Transverse colon (tissue), 4 donors: ENCODE measurements around the gene DYRK3. TPM values are rescaled to one million over a fixed set of nuclear protein-coding genes. Genes with fewer than 3 reads are reported as not detected.
A peak's percentile ranks its signal among the peaks of the same experiment; 100 is the strongest.

ENCODE experiments used
- DNase-seq: peaks from one replicate; pipeline ENCODE4 v3.0.0-alpha.2; 2019
- H3K27ac ChIP-seq, 4 donors: fragments of 200-600 bp; sonication (generic); 2 replicates each; pipeline ENCODE4 v1.5.1; 2016 to 2018; ENCODE audit warnings: inconsistent platforms in 4 of 4
- H3K27me3 ChIP-seq: fragments of 200-600 bp; sonication (generic); 2 replicates; pipeline ENCODE4 v1.5.1; 2017; ENCODE audit warnings: inconsistent platforms
- H3K36me3 ChIP-seq, 4 donors: fragments of 200-600 bp; sonication (generic); 2 replicates each; pipeline ENCODE4 v1.5.1; 2017 to 2019; ENCODE audit warnings: inconsistent platforms in 4 of 4
- H3K4me1 ChIP-seq, 4 donors: fragments of 200-600 bp; sonication (generic); 2 replicates each; pipeline ENCODE4 v1.5.1; 2017 to 2020; ENCODE audit warnings: inconsistent platforms in 4 of 4
- H3K4me3 ChIP-seq, 4 donors: fragments of 200-600 bp; sonication (generic); 1 replicate in 1 of 4; 2 replicates in 3 of 4; pipeline versions ENCODE4 v1.5.1 to v1.6.1; 2017 to 2019; ENCODE audit warnings: inconsistent platforms in 4 of 4
- H3K9me3 ChIP-seq, 2 donors: fragments of 200-600 bp; sonication (generic); 2 replicates each; pipeline ENCODE4 v1.5.1; 2017 to 2019; ENCODE audit warnings: inconsistent platforms in 2 of 2
- CTCF ChIP-seq, 5 experiments: fragments of 200-600 bp in 3 of 5; fragments of 450-650 bp in 2 of 5; sonication (generic) in 3 of 5; IDR thresholded peaks; 1 replicate in 2 of 5; 2 replicates in 3 of 5; pipeline ENCODE4 v1.5.1; 2016 to 2017; ENCODE audit warnings: antibody characterized with exemption in 5 of 5, inconsistent platforms in 3 of 5, mild to moderate bottlenecking in 2 of 5, moderate library complexity in 1 of 5
- EP300 ChIP-seq: sonication (generic); formaldehyde crosslinking; IDR thresholded peaks from one replicate; pipeline ENCODE4 v1.6.1; 2017; ENCODE audit warnings: antibody characterized with exemption, low read depth
- POLR2A ChIP-seq: fragments of 450-650 bp; IDR thresholded peaks from one replicate; pipeline ENCODE4 v1.6.1; 2016; ENCODE audit warnings: antibody characterized with exemption, mild to moderate bottlenecking, moderate library complexity
- POLR2AphosphoS5 ChIP-seq, 3 donors: sonication (generic); formaldehyde crosslinking; IDR thresholded peaks; one replicate each; pipeline ENCODE4 v1.6.1; 2016; ENCODE audit warnings: antibody characterized with exemption in 3 of 3
- WGBS, 2 donors: methylation state at CpG; one replicate each; pipeline ENCODE4 v1.1.5; 2018; ENCODE audit warnings: low coverage in 1 of 2; 5-methylcytosine and 5-hydroxymethylcytosine counted together
- in situ Hi-C, 4 donors: fragments of 200-750 bp; cut with MboI; loops; one replicate each; pipeline versions ENCODE4 v1.15.0 to v1.15.1; 2017; ENCODE audit warnings: low sequenced_read_pairs in 3 of 4, low pct_ligation_motif_present in 1 of 4, low pct_unique_long_range_greater_than_20kb in 1 of 4
- intact Hi-C: fragments of 100-400 bp; cut with DNase I; formaldehyde crosslinking; loops from one replicate; pipeline ENCODE4 v1.15.1; 2023; ENCODE audit warnings: low total_unique reads
- total RNA-seq, 4 donors: library from RNA; depleted of rRNA; stranded (reverse); fragments of >200 nt; gene quantifications; one replicate each; pipeline ENCODE4 v1.1.0, GENCODE V29; 2016

Gene DYRK3
- total RNA-seq, 4 donors from 2014 or later, result 1.6 to 3.2 TPM; not detected in 2

GRCh38 chr1:206666954-206667665 is 31.8 kb downstream of the DYRK3 start:
- no peak for DNase-seq
- no peak overlapping the region for H3K27ac ChIP-seq
- H3K4me1 ChIP-seq, result peaks cover 10 to 21% (median 18%) of the 10 kb centered on the region in 4 donors
- no peak overlapping the region for H3K4me3 ChIP-seq
- no peak for TF ChIP-seq EP300
- TF ChIP-seq POLR2AphosphoS5 (IDR thresholded peaks at IDR 0.05), result no peak
- TF ChIP-seq POLR2A, result no peak
- no peak for TF ChIP-seq CTCF (IDR thresholded peaks at IDR 0.05)
- H3K9me3 ChIP-seq, result no peaks in the 10 kb centered on the region
- WGBS, 2 donors, result 73 to 74% methylated on average over 5 of the region's 5 CpGs
- intact Hi-C loops (no loop called here), in situ Hi-C loops (no loop called here)
- H3K36me3 ChIP-seq, result no peaks in the 10 kb centered on the region
- peaks cover 3% of the 10 kb centered on the region for H3K27me3 ChIP-seq

- 67 to 71% methylated on average over 2 of the region's 2 CpGs for WGBS, 2 donors
- TF ChIP-seq EP300 (no peak), POLR2A (no peak), POLR2AphosphoS5 (IDR thresholded peaks at IDR 0.05) (no peak), CTCF (IDR thresholded peaks at IDR 0.05) (no peak)
- peaks cover 3% of the 10 kb centered on the region for H3K27me3 ChIP-seq
- H3K27ac ChIP-seq, result no peak overlapping the region
- H3K36me3 ChIP-seq, result no peaks in the 10 kb centered on the region
- H3K4me1 ChIP-seq, result peaks cover 20 to 34% (median 31%) of the 10 kb centered on the region in 4 donors
- DNase-seq, result no peak
- H3K9me3 ChIP-seq, result no peaks in the 10 kb centered on the region
- H3K4me3 ChIP-seq, result no peak overlapping the region
- in situ Hi-C loops, result no loop called here
- intact Hi-C loops, result no loop called here
These were observed 33.0 kb downstream of the DYRK3 start for GRCh38 chr1:206668351-206668750.

GRCh38 chr1:206668874-206669410 is 33.6 kb downstream of the DYRK3 start:
- H3K27me3 ChIP-seq, result no peaks in the 10 kb centered on the region
- H3K4me1 ChIP-seq, result peaks cover 17 to 35% (median 30%) of the 10 kb centered on the region in 4 donors
- DNase-seq, result no peak
- 91% methylated on average over 4 to 6 of the region's 6 CpGs for WGBS, 2 donors
- H3K36me3 ChIP-seq, result no peaks in the 10 kb centered on the region
- no peak overlapping the region for H3K27ac ChIP-seq
- intact Hi-C loops, result no loop called here
- no peak overlapping the region for H3K4me3 ChIP-seq
- TF ChIP-seq EP300, result no peak
- no peak for TF ChIP-seq POLR2AphosphoS5 (IDR thresholded peaks at IDR 0.05)
- TF ChIP-seq POLR2A, result no peak
- TF ChIP-seq CTCF (IDR thresholded peaks at IDR 0.05), result no peak
- in situ Hi-C loops, result no loop called here
- H3K9me3 ChIP-seq, result no peaks in the 10 kb centered on the region

- no peak overlapping the region for H3K4me3 ChIP-seq
- TF ChIP-seq POLR2A (no peak), POLR2AphosphoS5 (IDR thresholded peaks at IDR 0.05) (peak in 1 of 3 donors; percentile 18)
- in situ Hi-C loops (no loop called here), intact Hi-C loops (no loop called here)
- H3K4me1 ChIP-seq, result peaks cover 23 to 45% (median 36%) of the 10 kb centered on the region in 4 donors
- H3K9me3 ChIP-seq, result no peaks in the 10 kb centered on the region
- DNase-seq, result peak; percentile 45
- 27 to 32% methylated on average over 7 to 8 of the region's 8 CpGs for WGBS, 2 donors
- H3K27ac ChIP-seq, result peak overlapping the region; percentile 74 to 83 (median 76)
- no peaks in the 10 kb centered on the region for H3K27me3 ChIP-seq
- no peaks in the 10 kb centered on the region for H3K36me3 ChIP-seq
These were observed 36.8 kb downstream of the DYRK3 start for GRCh38 chr1:206672011-206672688.
